Measurements from ENCODE around the gene SLC2A1. TPM values are rescaled to one million over a fixed set of nuclear protein-coding genes. Genes with fewer than 3 reads are reported as not detected.

SLC2A1 gene
- total and polyA plus RNA-seq, 9 of the 15 experiments (the other 6 are each of a cell fraction or from before 2014, with no cell fraction given), result 12.6 to 153 (median 48.0) TPM

DNA sequence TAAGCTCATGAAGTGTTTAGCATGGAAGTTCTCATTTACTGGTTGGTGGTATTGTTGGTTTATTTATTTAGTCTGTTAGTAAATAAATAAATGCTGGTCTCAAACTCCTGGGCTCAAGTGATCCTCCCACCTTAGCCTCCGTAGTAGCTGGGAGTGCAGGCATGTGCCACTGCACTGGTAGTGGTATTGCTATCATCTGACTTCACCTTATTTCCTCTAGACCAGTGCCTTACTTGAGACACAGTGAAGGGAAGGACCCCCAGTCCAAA is 1.4 kb upstream of the SLC2A1 start (continued):
- TF ChIP-seq, protein P1, sequence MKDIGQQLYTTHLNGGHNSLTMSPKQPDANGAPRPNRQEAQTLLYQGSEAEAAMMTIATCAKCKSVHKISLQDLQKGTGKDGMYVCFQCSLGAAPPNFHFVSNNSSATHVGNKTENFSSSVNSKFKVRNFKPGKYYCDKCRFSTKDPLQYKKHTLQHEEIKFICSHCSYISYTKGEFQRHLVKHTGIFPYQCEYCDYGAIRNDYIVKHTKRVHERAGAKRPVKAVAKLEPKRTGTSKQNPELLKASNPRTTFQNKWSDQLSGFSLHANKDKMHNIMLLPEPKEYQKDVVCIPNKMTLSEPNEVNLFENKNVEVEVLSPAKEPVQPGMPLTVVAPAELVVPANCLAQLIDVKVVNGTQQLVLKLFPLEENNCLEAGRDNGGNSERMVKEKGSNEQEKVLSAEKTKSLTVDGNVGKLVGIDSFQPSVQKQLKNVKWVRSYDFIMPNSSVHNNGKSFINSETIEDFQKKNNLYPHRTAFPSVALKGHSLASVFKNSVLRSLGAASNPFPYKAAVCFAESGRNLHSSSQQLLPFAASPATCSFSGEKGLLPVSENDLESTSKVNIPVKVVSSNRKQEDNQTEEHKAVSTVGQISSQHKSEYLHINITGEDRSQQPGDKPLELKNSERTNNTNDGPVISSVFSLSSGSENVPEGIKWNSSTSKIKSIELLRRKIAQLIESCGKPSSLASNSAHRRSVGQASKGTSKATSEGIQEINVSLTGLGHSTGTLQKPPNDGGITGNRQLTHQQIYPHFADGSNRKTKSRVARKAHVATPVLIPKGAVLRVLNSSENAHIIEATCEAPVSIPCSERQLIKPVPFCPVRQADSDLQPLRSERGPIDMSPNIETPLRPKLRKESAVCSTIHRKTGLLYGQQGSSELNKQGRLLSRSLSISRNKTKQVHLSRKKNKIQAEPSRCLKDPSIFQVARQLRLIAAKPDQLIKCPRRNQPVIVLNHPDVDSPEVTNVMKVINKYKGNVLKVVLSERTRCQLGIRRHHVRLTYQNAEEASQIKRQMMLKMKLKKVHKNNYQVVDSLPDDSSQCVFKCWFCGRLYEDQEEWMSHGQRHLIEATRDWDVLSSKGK (CRISPR knock-in tag; IDR thresholded peaks at IDR 0.05), result no peak
- TF ChIP-seq FOSL1 (tag; conservative IDR thresholded peaks at IDR 0.05) (0 out of 2 replicates have a peak, but pooled peaks have one; percentile 3), ZNF717 (CRISPR knock-in tag; IDR thresholded peaks at IDR 0.05) (no peak), ZBTB8A (IDR thresholded peaks at IDR 0.05; ENCODE audit: partially characterized antibody) (no peak), MXI1 (IDR thresholded peaks at IDR 0.05; ENCODE audit: low read depth, low read length) (no peak), STAT6 (CRISPR knock-in tag; IDR thresholded peaks at IDR 0.05) (no peak), MCM2 (IDR thresholded peaks at IDR 0.05; ENCODE audit: low read depth) (no peak), SOX6 (IDR thresholded peaks at IDR 0.05) (0 out of 2 replicates have a peak, but pooled peaks have one; percentile 25), CBFB (CRISPR knock-in tag; IDR thresholded peaks at IDR 0.05) (no peak), BACH1 (tag; IDR thresholded peaks at IDR 0.05) (no peak), PCBP1 (IDR thresholded peaks at IDR 0.05; ENCODE audit: low read depth, low read length, poor library complexity, severe bottlenecking) (no peak), JUNB (CRISPR knock-in tag; conservative IDR thresholded peaks at IDR 0.05) (no peak), ZNF445 (CRISPR knock-in tag; IDR thresholded peaks at IDR 0.05; ENCODE audit: low read depth) (no peak), GABPA (tag; conservative IDR thresholded peaks at IDR 0.05; ENCODE audit: low read depth) (no peak), ZFP91 (CRISPR knock-in tag; IDR thresholded peaks at IDR 0.05) (no peak), ZNF224 (CRISPR knock-in tag; IDR thresholded peaks at IDR 0.05) (no peak), SIN3A (IDR thresholded peaks at IDR 0.05; ENCODE audit: borderline replicate concordance in 2 of 2, control insufficient read depth in 1 of 2, low read depth in 2 of 2, low read length in 2 of 2) (no peak), PHTF2 (CRISPR knock-in tag; IDR thresholded peaks at IDR 0.05) (no peak)
- TF ChIP-seq, protein P2, sequence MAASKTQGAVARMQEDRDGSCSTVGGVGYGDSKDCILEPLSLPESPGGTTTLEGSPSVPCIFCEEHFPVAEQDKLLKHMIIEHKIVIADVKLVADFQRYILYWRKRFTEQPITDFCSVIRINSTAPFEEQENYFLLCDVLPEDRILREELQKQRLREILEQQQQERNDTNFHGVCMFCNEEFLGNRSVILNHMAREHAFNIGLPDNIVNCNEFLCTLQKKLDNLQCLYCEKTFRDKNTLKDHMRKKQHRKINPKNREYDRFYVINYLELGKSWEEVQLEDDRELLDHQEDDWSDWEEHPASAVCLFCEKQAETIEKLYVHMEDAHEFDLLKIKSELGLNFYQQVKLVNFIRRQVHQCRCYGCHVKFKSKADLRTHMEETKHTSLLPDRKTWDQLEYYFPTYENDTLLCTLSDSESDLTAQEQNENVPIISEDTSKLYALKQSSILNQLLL (CRISPR knock-in tag; IDR thresholded peaks at IDR 0.05; ENCODE audit: borderline replicate concordance), result no peak
